Suppressor macrophage (primary cell): Measurements from ENCODE around the gene ANKRD28.
A peak's percentile ranks its signal among the peaks of the same experiment; 100 is the strongest.
"Not testable (repeated sequence)": the region's sequence is repeated elsewhere in the genome, so short reads cannot be mapped to it uniquely, and the experiment has no call there.

Experiments
- DNase-seq, 4 experiments: peaks; one replicate each; pipeline ENCODE4 v3.0.0-alpha.2; 2020 to 2022

ANKRD28 gene

GRCh38 chr3:15633766-15634598 lies 163.8 kb downstream of the ANKRD28 start:
- no peak for DNase-seq

DNA sequence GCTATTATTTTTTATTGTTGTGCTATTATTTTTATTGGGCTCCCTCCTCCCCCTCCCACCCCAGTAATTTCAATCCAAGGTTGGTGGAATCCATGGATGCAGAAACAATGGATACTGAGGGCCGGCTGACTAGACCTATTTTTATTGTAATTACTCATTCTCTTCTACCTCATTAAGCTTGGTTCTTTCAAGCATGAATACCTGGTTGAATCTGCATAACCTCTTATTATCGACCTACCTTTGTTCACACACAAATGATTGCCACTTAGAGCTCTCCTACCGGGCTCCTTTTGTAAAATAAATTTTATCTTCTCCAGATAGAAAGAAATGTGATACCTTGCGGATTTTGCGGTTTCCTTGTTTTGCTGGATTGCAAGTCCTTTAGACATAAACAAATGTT lies 164.6 kb downstream of the ANKRD28 start:
- no peak for DNase-seq

DNA sequence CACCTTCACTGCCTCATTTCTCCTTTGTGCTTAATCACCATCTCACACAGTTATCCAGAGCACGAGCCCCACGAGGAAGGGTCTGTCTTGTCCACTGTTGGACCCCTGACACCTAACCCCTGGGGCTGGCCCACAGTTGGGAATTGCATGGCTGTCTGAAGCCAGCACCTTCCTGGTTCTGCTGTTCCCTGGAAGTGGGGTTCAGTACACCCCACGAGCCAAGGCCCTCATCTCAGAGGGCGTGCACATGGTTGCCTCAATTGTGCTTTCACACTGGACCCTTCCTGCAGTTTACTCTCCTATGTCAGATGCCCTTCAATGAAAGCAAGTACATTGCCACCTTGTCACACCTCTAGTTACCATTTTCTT lies 165.6 kb downstream of the ANKRD28 start:
- no peak for DNase-seq

- no peak for DNase-seq
Measured at GRCh38 chr3:15631426-15632211, 166.2 kb downstream of the ANKRD28 start.

DNA sequence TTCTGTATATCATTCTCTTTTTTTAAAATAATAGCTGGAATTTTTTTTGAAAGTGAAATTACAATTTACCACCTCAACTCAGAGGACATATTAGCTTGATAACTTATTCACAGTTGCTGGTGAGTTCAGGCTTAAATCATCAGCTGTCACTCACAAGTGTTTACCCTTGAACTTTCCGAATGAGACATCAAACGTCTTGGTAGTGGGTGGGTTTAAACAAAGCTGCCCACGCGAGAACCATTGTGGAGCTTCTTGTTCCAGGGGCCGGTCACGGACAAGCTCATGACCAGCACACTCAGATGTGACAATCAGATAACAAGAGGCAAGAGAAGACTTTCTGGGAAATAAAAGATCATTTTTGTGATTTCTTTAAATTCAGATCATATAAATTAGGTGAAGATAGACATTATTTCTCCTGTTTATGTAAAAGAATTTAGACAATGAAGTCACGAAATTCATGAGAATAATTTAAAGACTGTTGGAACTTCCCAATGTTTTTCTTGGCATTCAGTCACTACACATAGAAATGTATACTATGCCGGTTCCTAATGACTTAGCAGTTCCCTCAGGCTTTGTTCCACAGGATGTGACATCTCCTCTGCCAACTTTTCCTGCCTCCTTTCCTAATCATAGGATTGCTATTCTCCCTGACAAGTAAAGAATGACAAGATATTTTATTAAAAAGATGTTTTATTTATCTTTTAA lies 167.0 kb downstream of the ANKRD28 start:
- DNase-seq = peak; percentile 54 to 84 (median 75)

GRCh38 chr3:15629860-15630597 lies 167.8 kb downstream of the ANKRD28 start:
- peak; percentile 80 to 90 (median 86) for DNase-seq

DNA sequence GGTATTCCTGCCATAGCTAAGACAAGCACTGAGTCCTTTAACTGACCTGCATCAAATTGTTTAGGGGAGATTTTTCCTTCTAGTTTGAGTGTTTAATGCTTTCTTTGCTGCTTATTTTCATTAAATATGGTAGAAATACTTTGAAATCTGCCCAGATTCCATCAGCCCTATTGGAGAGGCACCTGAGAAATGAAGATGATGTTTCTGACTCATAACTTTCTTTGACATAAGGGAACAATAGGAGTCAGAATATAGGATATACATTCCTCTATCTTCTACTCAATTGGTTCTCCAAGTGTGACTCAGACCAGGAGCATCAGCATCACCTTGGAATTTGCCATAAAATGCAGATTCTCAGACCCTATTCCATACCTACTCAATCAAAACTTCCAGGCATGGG lies 168.8 kb downstream of the ANKRD28 start:
- no peak for DNase-seq

DNA sequence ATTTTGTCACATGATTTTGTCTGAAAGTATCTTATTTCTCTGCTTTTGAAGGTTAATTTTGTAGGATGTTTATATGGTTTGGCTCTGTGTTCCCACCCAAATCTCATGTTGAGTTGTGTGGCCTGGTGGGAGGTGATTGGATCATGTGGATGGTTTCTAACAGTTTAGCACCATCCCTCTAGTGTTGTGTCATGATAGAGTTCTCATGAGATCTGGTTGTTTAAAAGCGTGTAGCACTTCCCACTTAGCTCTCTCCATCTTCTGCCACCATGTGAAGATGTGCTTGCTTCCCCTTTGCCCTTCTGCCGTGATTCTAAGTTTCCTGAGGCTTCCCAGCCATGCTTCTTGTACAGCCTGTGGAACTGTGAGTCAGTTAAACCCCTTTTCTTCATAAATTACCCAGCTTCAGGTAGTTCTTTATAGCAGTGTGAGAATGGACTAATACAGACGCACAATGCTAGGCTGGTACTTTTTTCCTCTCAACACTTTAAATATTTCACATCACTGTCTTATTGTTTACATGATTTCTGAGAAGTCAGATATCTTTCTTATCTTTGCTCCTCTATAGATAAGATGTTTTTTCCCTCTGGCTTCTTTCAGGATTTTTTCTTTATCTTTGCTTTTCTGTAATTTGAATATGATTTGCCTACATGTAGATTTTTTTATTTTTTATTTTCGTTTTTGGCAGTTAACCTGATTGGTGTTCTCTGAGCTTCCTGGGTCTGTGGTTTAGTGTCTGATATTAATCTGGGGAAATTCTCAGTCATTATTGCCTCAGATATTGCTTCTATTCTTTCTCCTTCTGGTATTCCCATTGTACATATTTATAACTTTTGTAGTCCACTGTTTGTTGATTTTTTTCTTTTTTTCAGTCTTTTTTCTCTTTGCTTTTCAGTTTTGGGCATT lies 174.0 kb downstream of the ANKRD28 start:
- no peak for DNase-seq

- not testable (repeated sequence) for DNase-seq
Measured at GRCh38 chr3:15619659-15620464, 177.9 kb downstream of the ANKRD28 start.
